ENCODE results near the gene SLC24A3.

SLC24A3 gene

DNA sequence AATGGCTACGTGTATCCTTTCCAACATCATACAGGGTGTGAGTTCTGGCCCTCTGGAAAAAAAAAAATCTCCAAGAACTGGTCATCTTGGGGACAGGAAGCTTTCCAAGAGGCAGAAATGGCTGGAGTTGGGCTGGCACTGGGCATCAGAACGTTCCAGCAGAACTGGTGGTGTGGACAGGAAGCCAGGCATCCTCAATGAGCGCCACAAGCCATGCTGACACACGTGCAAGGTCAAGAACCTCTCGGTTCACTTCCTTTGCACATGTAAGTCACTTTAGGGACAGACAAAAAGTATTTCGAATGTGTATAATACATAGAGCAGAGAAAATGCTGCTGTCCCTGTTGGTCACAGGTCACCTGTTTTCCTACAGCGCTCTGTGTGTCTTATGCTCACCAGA is 518.3 kb downstream of the SLC24A3 start:
- H3K9me3 ChIP-seq (ENCODE audit: control insufficient read depth in 1 of 2, low read length in 2 of 2): no peaks in the 10 kb centered on the region
- H3K36me3 ChIP-seq (ENCODE audit: control insufficient read depth in 1 of 2, insufficient read depth in 2 of 2, low read length in 2 of 2): no peaks in the 10 kb centered on the region
- no peak overlapping the region for H3K4me3 ChIP-seq (ENCODE audit: low read depth in 1 of 2, low read length in 2 of 2)
- no peak overlapping the region for H3K27ac ChIP-seq (ENCODE audit: low read length)
- peaks cover 0 to 3% of the 10 kb centered on the region in 2 donors for H3K4me1 ChIP-seq (ENCODE audit: control insufficient read depth in 1 of 2, insufficient read depth in 2 of 2, low read length in 2 of 2)
- H3K27me3 ChIP-seq (ENCODE audit: low read depth, low read length): no peaks in the 10 kb centered on the region

- Histone ChIP-seq H3K27me3 (ENCODE audit: low read depth, low read length) (no peaks in the 10 kb centered on the region), H3K36me3 (ENCODE audit: control insufficient read depth in 1 of 2, insufficient read depth in 2 of 2, low read length in 2 of 2) (no peaks in the 10 kb centered on the region), H3K4me1 (ENCODE audit: control insufficient read depth in 1 of 2, insufficient read depth in 2 of 2, low read length in 2 of 2) (no peaks in the 10 kb centered on the region), H3K4me3 (ENCODE audit: low read depth in 1 of 2, low read length in 2 of 2) (no peak overlapping the region), H3K9me3 (ENCODE audit: control insufficient read depth in 1 of 2, low read length in 2 of 2) (no peaks in the 10 kb centered on the region), H3K27ac (ENCODE audit: low read length) (peak overlapping the region; percentile 14)
Measured at GRCh38 chr20:19734811-19735210, 522.4 kb downstream of the SLC24A3 start.

- Histone ChIP-seq H3K4me3 (ENCODE audit: low read depth in 1 of 2, low read length in 2 of 2) (no peak overlapping the region), H3K27ac (ENCODE audit: low read length) (peak overlapping the region; percentile 14), H3K27me3 (ENCODE audit: low read depth, low read length) (no peaks in the 10 kb centered on the region), H3K9me3 (ENCODE audit: control insufficient read depth in 1 of 2, low read length in 2 of 2) (no peaks in the 10 kb centered on the region), H3K36me3 (ENCODE audit: control insufficient read depth in 1 of 2, insufficient read depth in 2 of 2, low read length in 2 of 2) (no peaks in the 10 kb centered on the region), H3K4me1 (ENCODE audit: control insufficient read depth in 1 of 2, insufficient read depth in 2 of 2, low read length in 2 of 2) (no peaks in the 10 kb centered on the region)
Measured at GRCh38 chr20:19735446-19735845, 523.0 kb downstream of the SLC24A3 start.

DNA sequence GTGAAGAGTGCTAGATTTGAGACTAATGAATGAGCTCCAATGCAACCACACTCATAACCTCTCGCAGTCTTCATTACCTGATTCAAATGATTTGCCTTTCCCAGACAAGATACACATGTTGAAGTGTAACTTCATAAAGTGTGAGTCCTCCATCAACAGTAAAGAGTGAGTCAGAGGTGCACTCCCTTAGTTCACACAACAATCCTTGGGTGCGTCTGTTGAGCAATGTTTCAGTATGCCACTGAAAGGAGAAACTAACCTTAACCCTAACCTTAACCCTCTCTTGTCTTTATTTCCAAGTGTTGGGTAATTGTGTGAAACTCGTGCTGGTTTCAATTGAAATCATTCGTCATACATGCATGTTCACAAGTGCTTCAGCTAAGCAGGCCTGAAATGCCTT is 524.6 kb downstream of the SLC24A3 start:
- H3K9me3 ChIP-seq (ENCODE audit: control insufficient read depth in 1 of 2, low read length in 2 of 2): no peaks in the 10 kb centered on the region
- no peak overlapping the region for H3K27ac ChIP-seq (ENCODE audit: low read length)
- H3K4me3 ChIP-seq (ENCODE audit: low read depth in 1 of 2, low read length in 2 of 2): no peak overlapping the region
- no peaks in the 10 kb centered on the region for H3K27me3 ChIP-seq (ENCODE audit: low read depth, low read length)
- H3K4me1 ChIP-seq (ENCODE audit: control insufficient read depth in 1 of 2, insufficient read depth in 2 of 2, low read length in 2 of 2): no peaks in the 10 kb centered on the region
- H3K36me3 ChIP-seq (ENCODE audit: control insufficient read depth in 1 of 2, insufficient read depth in 2 of 2, low read length in 2 of 2): no peaks in the 10 kb centered on the region

GRCh38 chr20:19738951-19739350 is 526.5 kb downstream of the SLC24A3 start:
- H3K4me3 ChIP-seq (ENCODE audit: low read depth in 1 of 2, low read length in 2 of 2): no peak overlapping the region
- no peaks in the 10 kb centered on the region for H3K27me3 ChIP-seq (ENCODE audit: low read depth, low read length)
- no peaks in the 10 kb centered on the region for H3K9me3 ChIP-seq (ENCODE audit: control insufficient read depth in 1 of 2, low read length in 2 of 2)
- no peaks in the 10 kb centered on the region for H3K36me3 ChIP-seq (ENCODE audit: control insufficient read depth in 1 of 2, insufficient read depth in 2 of 2, low read length in 2 of 2)
- no peaks in the 10 kb centered on the region for H3K4me1 ChIP-seq (ENCODE audit: control insufficient read depth in 1 of 2, insufficient read depth in 2 of 2, low read length in 2 of 2)
- no peak overlapping the region for H3K27ac ChIP-seq (ENCODE audit: low read length)

- H3K36me3 ChIP-seq (ENCODE audit: control insufficient read depth in 1 of 2, insufficient read depth in 2 of 2, low read length in 2 of 2): no peaks in the 10 kb centered on the region
- no peak overlapping the region for H3K27ac ChIP-seq (ENCODE audit: low read length)
- no peaks in the 10 kb centered on the region for H3K9me3 ChIP-seq (ENCODE audit: control insufficient read depth in 1 of 2, low read length in 2 of 2)
- no peak overlapping the region for H3K4me3 ChIP-seq (ENCODE audit: low read depth in 1 of 2, low read length in 2 of 2)
- H3K4me1 ChIP-seq (ENCODE audit: control insufficient read depth in 1 of 2, insufficient read depth in 2 of 2, low read length in 2 of 2): no peaks in the 10 kb centered on the region
- no peaks in the 10 kb centered on the region for H3K27me3 ChIP-seq (ENCODE audit: low read depth, low read length)
Measured at GRCh38 chr20:19739351-19739750, 526.9 kb downstream of the SLC24A3 start.

DNA sequence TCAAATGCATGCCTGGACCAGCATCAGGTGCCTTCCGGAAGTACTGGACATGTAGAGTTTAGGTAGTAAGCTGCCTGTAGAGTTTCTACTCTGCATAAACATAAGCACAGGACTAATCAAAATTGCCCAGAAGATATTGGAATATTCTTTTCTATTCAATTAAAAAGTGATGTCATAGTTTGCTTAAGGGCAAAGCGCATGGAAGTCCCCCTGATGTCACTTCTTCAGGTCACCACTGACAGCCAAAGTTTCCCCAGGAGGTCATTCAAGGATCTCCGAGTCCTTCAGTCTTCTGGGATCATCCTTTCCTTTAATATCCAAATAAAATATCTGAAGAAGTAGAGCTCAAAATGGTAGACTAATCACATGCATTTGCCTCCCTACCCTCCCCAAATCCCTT is 528.1 kb downstream of the SLC24A3 start:
- H3K4me1 ChIP-seq (ENCODE audit: control insufficient read depth in 1 of 2, insufficient read depth in 2 of 2, low read length in 2 of 2): no peaks in the 10 kb centered on the region
- no peak overlapping the region for H3K27ac ChIP-seq (ENCODE audit: low read length)
- H3K9me3 ChIP-seq (ENCODE audit: control insufficient read depth in 1 of 2, low read length in 2 of 2): peaks cover 0 to 3% of the 10 kb centered on the region in 2 donors
- H3K4me3 ChIP-seq (ENCODE audit: low read depth in 1 of 2, low read length in 2 of 2): no peak overlapping the region
- H3K36me3 ChIP-seq (ENCODE audit: control insufficient read depth in 1 of 2, insufficient read depth in 2 of 2, low read length in 2 of 2): no peaks in the 10 kb centered on the region
- H3K27me3 ChIP-seq (ENCODE audit: low read depth, low read length): no peaks in the 10 kb centered on the region

DNA sequence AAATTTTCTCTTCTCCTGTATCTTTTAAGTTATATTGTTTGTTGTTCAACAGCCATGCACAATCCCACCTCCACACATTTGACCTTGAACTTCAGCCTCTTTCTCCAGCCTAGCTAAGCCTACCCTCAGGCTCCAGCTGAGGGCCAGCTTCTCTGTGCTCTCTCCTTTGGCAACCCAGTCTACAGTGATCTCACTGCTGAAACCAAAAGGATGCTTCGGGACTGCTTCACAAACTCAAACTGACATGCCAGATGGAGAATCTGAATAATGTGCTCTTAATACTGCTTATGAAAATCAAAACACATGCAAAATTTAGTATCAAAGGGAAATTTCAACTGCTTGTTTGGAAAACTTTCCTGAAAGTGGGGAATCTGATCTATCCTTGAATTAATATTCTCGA is 529.5 kb downstream of the SLC24A3 start:
- H3K36me3 ChIP-seq (ENCODE audit: control insufficient read depth in 1 of 2, insufficient read depth in 2 of 2, low read length in 2 of 2): no peaks in the 10 kb centered on the region
- no peak overlapping the region for H3K27ac ChIP-seq (ENCODE audit: low read length)
- no peaks in the 10 kb centered on the region for H3K4me1 ChIP-seq (ENCODE audit: control insufficient read depth in 1 of 2, insufficient read depth in 2 of 2, low read length in 2 of 2)
- H3K9me3 ChIP-seq (ENCODE audit: control insufficient read depth in 1 of 2, low read length in 2 of 2): peaks cover 0 to 7% of the 10 kb centered on the region in 2 donors
- H3K27me3 ChIP-seq (ENCODE audit: low read depth, low read length): no peaks in the 10 kb centered on the region
- H3K4me3 ChIP-seq (ENCODE audit: low read depth in 1 of 2, low read length in 2 of 2): no peak overlapping the region

- no peak overlapping the region for H3K27ac ChIP-seq (ENCODE audit: low read length)
Measured at GRCh38 chr20:19742974-19743639, 530.7 kb downstream of the SLC24A3 start.

DNA sequence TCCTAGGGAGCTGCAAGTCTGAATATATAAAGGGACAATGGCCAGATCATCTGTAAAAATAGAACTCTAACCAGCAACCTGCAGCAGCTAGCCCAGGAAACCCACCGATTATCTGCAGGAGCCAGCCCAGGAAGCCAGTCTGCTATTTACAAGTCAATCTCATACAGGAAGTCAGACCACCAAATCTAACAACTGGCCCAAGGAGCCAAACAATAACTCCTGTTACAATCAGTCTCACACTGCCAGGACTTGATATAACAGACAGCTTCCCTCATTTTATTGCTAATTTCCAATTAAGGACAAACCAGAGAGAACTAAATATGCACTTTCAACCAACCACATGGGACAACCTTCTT is 531.2 kb downstream of the SLC24A3 start:
- Histone ChIP-seq H3K4me3 (ENCODE audit: low read depth in 1 of 2, low read length in 2 of 2) (no peak overlapping the region), H3K27ac (ENCODE audit: low read length) (no peak overlapping the region), H3K9me3 (ENCODE audit: control insufficient read depth in 1 of 2, low read length in 2 of 2) (peaks cover 0 to 7% of the 10 kb centered on the region in 2 donors), H3K36me3 (ENCODE audit: control insufficient read depth in 1 of 2, insufficient read depth in 2 of 2, low read length in 2 of 2) (no peaks in the 10 kb centered on the region), H3K4me1 (ENCODE audit: control insufficient read depth in 1 of 2, insufficient read depth in 2 of 2, low read length in 2 of 2) (no peaks in the 10 kb centered on the region), H3K27me3 (ENCODE audit: low read depth, low read length) (no peaks in the 10 kb centered on the region)

More at GRCh38 chr20:19742974-19743639, 530.7 kb downstream of the SLC24A3 start:
- H3K4me3 ChIP-seq (ENCODE audit: low read depth in 1 of 2, low read length in 2 of 2): no peak overlapping the region
- H3K27me3 ChIP-seq (ENCODE audit: low read depth, low read length): no peaks in the 10 kb centered on the region
- peaks cover 0 to 7% of the 10 kb centered on the region in 2 donors for H3K9me3 ChIP-seq (ENCODE audit: control insufficient read depth in 1 of 2, low read length in 2 of 2)
- H3K4me1 ChIP-seq (ENCODE audit: control insufficient read depth in 1 of 2, insufficient read depth in 2 of 2, low read length in 2 of 2): no peaks in the 10 kb centered on the region
- H3K36me3 ChIP-seq (ENCODE audit: control insufficient read depth in 1 of 2, insufficient read depth in 2 of 2, low read length in 2 of 2): no peaks in the 10 kb centered on the region

- no peak overlapping the region for H3K27ac ChIP-seq (ENCODE audit: low read length)
- H3K4me1 ChIP-seq (ENCODE audit: control insufficient read depth in 1 of 2, insufficient read depth in 2 of 2, low read length in 2 of 2): peaks cover 0 to under 1% of the 10 kb centered on the region in 2 donors
- no peak overlapping the region for H3K4me3 ChIP-seq (ENCODE audit: low read depth in 1 of 2, low read length in 2 of 2)
- H3K36me3 ChIP-seq (ENCODE audit: control insufficient read depth in 1 of 2, insufficient read depth in 2 of 2, low read length in 2 of 2): no peaks in the 10 kb centered on the region
- H3K9me3 ChIP-seq (ENCODE audit: control insufficient read depth in 1 of 2, low read length in 2 of 2): peaks cover 0 to 7% of the 10 kb centered on the region in 2 donors
- no peaks in the 10 kb centered on the region for H3K27me3 ChIP-seq (ENCODE audit: low read depth, low read length)
Measured at GRCh38 chr20:19745106-19745505, 532.7 kb downstream of the SLC24A3 start.

- Histone ChIP-seq H3K27me3 (ENCODE audit: low read depth, low read length) (no peaks in the 10 kb centered on the region), H3K36me3 (ENCODE audit: control insufficient read depth in 1 of 2, insufficient read depth in 2 of 2, low read length in 2 of 2) (no peaks in the 10 kb centered on the region), H3K27ac (ENCODE audit: low read length) (no peak overlapping the region), H3K9me3 (ENCODE audit: control insufficient read depth in 1 of 2, low read length in 2 of 2) (peaks cover 0 to 7% of the 10 kb centered on the region in 2 donors), H3K4me1 (ENCODE audit: control insufficient read depth in 1 of 2, insufficient read depth in 2 of 2, low read length in 2 of 2) (peaks cover 0 to 5% of the 10 kb centered on the region in 2 donors), H3K4me3 (ENCODE audit: low read depth in 1 of 2, low read length in 2 of 2) (no peak overlapping the region)
Measured at GRCh38 chr20:19745584-19745983, 533.1 kb downstream of the SLC24A3 start.

All from muscle layer of duodenum (tissue), 2 donors.